ENCODE data around the gene SFI1.

DNA sequence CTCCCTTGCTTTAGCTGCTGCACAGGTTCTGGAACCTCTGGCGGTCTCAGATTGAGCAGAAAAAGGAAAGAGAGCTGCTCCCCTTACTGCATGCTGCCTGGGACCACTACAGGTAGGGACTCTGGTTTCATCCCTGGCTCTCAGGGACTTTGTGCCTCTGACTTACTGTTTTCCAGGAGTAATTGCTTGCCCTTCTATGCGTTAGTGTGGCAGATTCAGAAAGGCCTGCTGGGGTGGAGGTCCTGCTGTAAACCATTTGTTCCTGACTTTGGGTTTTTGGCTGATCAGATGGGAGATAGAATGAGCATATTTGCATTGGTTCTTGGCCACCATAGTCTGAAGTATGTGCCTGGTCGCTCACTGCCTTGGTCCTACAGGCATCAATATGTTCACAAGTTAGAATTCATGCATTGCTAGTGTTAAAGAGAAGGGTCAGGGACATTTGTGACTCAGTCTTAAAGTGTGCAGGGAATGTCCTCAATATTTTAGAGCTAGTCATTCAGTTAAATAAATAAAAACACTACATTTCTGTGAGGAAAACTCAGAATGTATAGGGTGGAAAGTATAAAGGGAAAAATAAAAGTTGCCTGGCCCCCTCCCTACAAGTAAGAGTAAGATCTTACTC is 87.6 kb downstream of the SFI1 start:
- no peak for TF ChIP-seq CTCF (IDR thresholded peaks at IDR 0.05; ENCODE audit: borderline replicate concordance, extremely low read depth, low read length, poor library complexity, severe bottlenecking)
- TF ChIP-seq EZH2 (IDR thresholded peaks at IDR 0.05; ENCODE audit: borderline replicate concordance, low read depth, low read length, severe bottlenecking) = no peak

Data from DND-41 (cell line).